HepG2 (cell line): ENCODE data around the gene RRBP1. TPM values are rescaled to one million over a fixed set of nuclear protein-coding genes. Genes with fewer than 3 reads are reported as not detected.

ENCODE experiments used
- ATAC-seq: fragments of 200-7000 bp; cut with Tn5 transposase; 3 replicates; pipeline ENCODE4 v1.9.1; 2020; ENCODE audit warnings: mild to moderate bottlenecking, moderate library complexity
- BruUV-seq: library from RNA; stranded (reverse); fragments of 400-500 nt; replicated peaks from 2 replicates; lab custom pipeline; 2021; lab: Mats Ljungman, UMichigan
- CTCF ChIA-PET: fragments of 300-600 bp; formaldehyde crosslinking; extraction: SDS; loops from one replicate; lab custom pipeline; 2021; ENCODE audit warnings: low total read pairs, inconsistent platforms, low intra/inter-chr PET ratio; lab: Yijun Ruan, JAX
- POLR2A ChIA-PET: fragments of 350-600 bp; sonication (Branson Sonifier 250); formaldehyde crosslinking; loops from one replicate; lab custom pipeline; 2020; ENCODE audit warnings: antibody characterized with exemption, inconsistent platforms; lab: Yijun Ruan, JAX
- DNase-seq: peaks from one replicate; pipeline ENCODE4 v3.0.0-alpha.2; 2015; ENCODE audit warnings: low spot score
- FAIRE-seq: peaks from 3 replicates; lab custom pipeline; 2011; peaks lifted over from hg19 to GRCh38; lab: Jason Lieb, UNC
- H2AFZ ChIP-seq: one replicate; pipeline ENCODE4 v1.6.1; 2011; ENCODE audit warnings: low read length, inconsistent platforms
- H3K27ac ChIP-seq: fragments of 300-600 bp; 3 replicates; pipeline ENCODE4 v1.8.0; 2011; ENCODE audit warnings: mixed run types, mild to moderate bottlenecking, mixed read lengths, low read length, inconsistent platforms; ENCODE audit not compliant: insufficient read depth; ENCODE audit errors: extremely low read length
- H3K27me3 ChIP-seq, 2 experiments: fragments of 200-600 bp in 1 of 2; 2 replicates in 1 of 2; 3 replicates in 1 of 2; pipeline versions ENCODE4 v1.6.0 to v1.8.0; 2011; ENCODE audit warnings: low read length in 2 of 2, mild to moderate bottlenecking in 2 of 2, moderate library complexity in 2 of 2, inconsistent platforms in 1 of 2; ENCODE audit not compliant: insufficient read depth in 2 of 2, control insufficient read depth in 1 of 2
- H3K36me3 ChIP-seq, 2 experiments: fragments of 200-600 bp in 1 of 2; replicated peaks in 1 of 2; 2 replicates in 1 of 2; 3 replicates in 1 of 2; pipeline versions ENCODE4 v1.5.1 to v1.8.0; 2011; ENCODE audit warnings: low read length in 2 of 2, inconsistent platforms in 1 of 2; ENCODE audit not compliant: insufficient read depth in 2 of 2, control insufficient read depth in 1 of 2
- H3K4me1 ChIP-seq: 2 replicates; pipeline ENCODE4 v1.5.1; 2012; ENCODE audit warnings: low read length, inconsistent platforms; ENCODE audit not compliant: insufficient read depth
- H3K4me2 ChIP-seq: 2 replicates; pipeline ENCODE4 v1.6.0; 2011; ENCODE audit warnings: low read depth, low read length, inconsistent platforms
- H3K4me3 ChIP-seq, 3 experiments: fragments of 200-600 bp in 1 of 3; sonication (generic), shearing (Covaris generic) in 1 of 3; replicated peaks in 1 of 3; 2 replicates each; pipeline ENCODE4 v1.5.1; 2011 to 2016; ENCODE audit warnings: low read length in 3 of 3, inconsistent platforms in 2 of 3, low read depth in 2 of 3, mild to moderate bottlenecking in 2 of 3, control low read depth in 1 of 3, mixed read lengths in 1 of 3; ENCODE audit not compliant: insufficient read depth in 1 of 3
- H3K79me2 ChIP-seq: one replicate; pipeline ENCODE4 v1.6.1; 2011; ENCODE audit warnings: low read length, inconsistent platforms; ENCODE audit not compliant: insufficient read depth
- H3K9ac ChIP-seq: 2 replicates; pipeline ENCODE4 v1.6.0; 2011; ENCODE audit warnings: mild to moderate bottlenecking, low read depth, low read length, inconsistent platforms; ENCODE audit not compliant: insufficient read depth
- H3K9me3 ChIP-seq: 2 replicates; pipeline ENCODE4 v1.5.1; 2012; ENCODE audit warnings: mild to moderate bottlenecking, low read length
- H4K20me1 ChIP-seq: 2 replicates; pipeline ENCODE4 v1.6.0; 2011; ENCODE audit warnings: inconsistent platforms, mild to moderate bottlenecking, low read length, moderate library complexity; ENCODE audit not compliant: insufficient read depth
- ATF7 ChIP-seq, 2 experiments: fragments of 450-650 bp in 1 of 2; sonication (generic) in 1 of 2; formaldehyde crosslinking in 1 of 2; IDR thresholded peaks; 2 replicates each; pipeline versions ENCODE4 v1.4.0 to v1.6.1; 2016 to 2020; ENCODE audit warnings: antibody characterized with exemption in 1 of 2, mild to moderate bottlenecking in 1 of 2, missing genetic modification reagents in 1 of 2
- ONECUT2 ChIP-seq: sonication (generic); formaldehyde crosslinking; IDR thresholded peaks from 2 replicates; pipeline ENCODE4 v1.4.0; 2020; ENCODE audit warnings: missing genetic modification reagents
- PHF21A ChIP-seq: sonication (generic); formaldehyde crosslinking; IDR thresholded peaks from 2 replicates; pipeline ENCODE4 v1.5.0; 2020; ENCODE audit warnings: mild to moderate bottlenecking, missing genetic modification reagents
- PRMT3 ChIP-seq: sonication (generic); formaldehyde crosslinking; IDR thresholded peaks from 2 replicates; pipeline ENCODE4 v1.8.1; 2022; ENCODE audit warnings: low read depth, mild to moderate bottlenecking, moderate library complexity, missing genetic modification reagents, borderline replicate concordance
- SRSF1 ChIP-seq: fragments of 200-400 bp; formaldehyde crosslinking; optimal IDR thresholded peaks from 2 replicates; pipeline ENCODE3; 2017; ENCODE audit warnings: mild to moderate bottlenecking, low read depth, low read length, moderate library complexity
- TARDBP ChIP-seq: sonication (generic); formaldehyde crosslinking; IDR thresholded peaks from 2 replicates; pipeline ENCODE4 v1.8.0; 2022; ENCODE audit warnings: mild to moderate bottlenecking, missing genetic modification reagents
- ZNF235 ChIP-seq: sonication (generic); formaldehyde crosslinking; IDR thresholded peaks from 2 replicates; pipeline ENCODE4 v1.8.1; 2023; ENCODE audit warnings: mild to moderate bottlenecking, missing genetic modification reagents, borderline replicate concordance
- ZNF251 ChIP-seq: sonication (generic); formaldehyde crosslinking; IDR thresholded peaks from 2 replicates; pipeline ENCODE4 v1.9.0; 2021; ENCODE audit warnings: mild to moderate bottlenecking, missing genetic modification reagents
- ZNF274 ChIP-seq: sonication (generic); formaldehyde crosslinking; IDR thresholded peaks from 2 replicates; pipeline ENCODE4 v1.5.1; 2020; ENCODE audit warnings: mild to moderate bottlenecking, missing genetic modification reagents
- ZNF350 ChIP-seq: sonication (generic); formaldehyde crosslinking; IDR thresholded peaks from 2 replicates; pipeline ENCODE4 v1.4.0; 2020; ENCODE audit warnings: mild to moderate bottlenecking, low read depth, missing genetic modification reagents, borderline replicate concordance
- ZZZ3 ChIP-seq: sonication (generic); formaldehyde crosslinking; IDR thresholded peaks from 2 replicates; pipeline ENCODE4 v1.4.0; 2020; ENCODE audit warnings: missing genetic modification reagents, mild to moderate bottlenecking, borderline replicate concordance
- WGBS: methylation state at CpG from one replicate; pipeline ENCODE4 v1.1.6; 2017; ENCODE audit warnings: low lambda C conversion rate; 5-methylcytosine and 5-hydroxymethylcytosine counted together
- in situ Hi-C: cut with HindIII; loops from 2 replicates; pipeline ENCODE4 v1.10.0; 2017; ENCODE audit warnings: low pct_unique_long_range_greater_than_20kb; ENCODE audit not compliant: extremely low pct_ligation_motif_present
- intact Hi-C: fragments of 100-400 bp; cut with micrococcal nuclease; formaldehyde crosslinking; loops from one replicate; pipeline ENCODE4 v1.10.0; 2022; ENCODE audit not compliant: unreplicated experiment
- polyA plus RNA-seq, 8 experiments: library from polyadenylated mRNA; depleted of rRNA in 3 of 8; stranded (reverse) in 7 of 8; unstranded in 1 of 8; fragments of >200 nt; fragmentation: Illumina TruSeq in 4 of 8; extraction: Trizol in 4 of 8; gene quantifications; 2 replicates each; pipeline versions ENCODE4 v1.2.1 to v1.2.3, GENCODE V29; 2011 to 2016; ENCODE audit warnings: low read depth in 4 of 8, missing spikeins in 1 of 8, mixed read lengths in 1 of 8; ENCODE audit not compliant: insufficient read depth in 1 of 8
- total RNA-seq, 5 experiments: library from RNA; depleted of rRNA; stranded (reverse); fragments of >200 nt; fragmentation: Illumina TruSeq; extraction: Trizol; gene quantifications; 2 replicates each; pipeline ENCODE4 v1.2.3, GENCODE V29; 2016; ENCODE audit warnings: low read depth in 1 of 5
- TF ChIP-seq, protein P1 (sequence below): sonication (generic); formaldehyde crosslinking; IDR thresholded peaks from 2 replicates; pipeline ENCODE4 v1.5.0; 2020; ENCODE audit warnings: mild to moderate bottlenecking, missing genetic modification reagents
- TF ChIP-seq, protein P2 (sequence below): sonication (generic); formaldehyde crosslinking; IDR thresholded peaks from 2 replicates; pipeline ENCODE4 v1.8.0; 2022; ENCODE audit warnings: mild to moderate bottlenecking, missing genetic modification reagents, moderate library complexity
- TF ChIP-seq, protein P3 (sequence below): sonication (generic); formaldehyde crosslinking; IDR thresholded peaks from 2 replicates; pipeline ENCODE4 v1.4.0; 2020; ENCODE audit warnings: low read depth, mild to moderate bottlenecking, missing genetic modification reagents
- TF ChIP-seq, protein P4 (sequence below): sonication (generic); formaldehyde crosslinking; IDR thresholded peaks from 2 replicates; pipeline ENCODE4 v1.4.0; 2020; ENCODE audit warnings: mild to moderate bottlenecking, missing genetic modification reagents, borderline replicate concordance

The RRBP1 gene
- total and polyA plus RNA-seq, 2 of the 13 experiments (the other 11 are each of a cell fraction or from before 2014, with no cell fraction given) = 150 to 222 TPM

DNA sequence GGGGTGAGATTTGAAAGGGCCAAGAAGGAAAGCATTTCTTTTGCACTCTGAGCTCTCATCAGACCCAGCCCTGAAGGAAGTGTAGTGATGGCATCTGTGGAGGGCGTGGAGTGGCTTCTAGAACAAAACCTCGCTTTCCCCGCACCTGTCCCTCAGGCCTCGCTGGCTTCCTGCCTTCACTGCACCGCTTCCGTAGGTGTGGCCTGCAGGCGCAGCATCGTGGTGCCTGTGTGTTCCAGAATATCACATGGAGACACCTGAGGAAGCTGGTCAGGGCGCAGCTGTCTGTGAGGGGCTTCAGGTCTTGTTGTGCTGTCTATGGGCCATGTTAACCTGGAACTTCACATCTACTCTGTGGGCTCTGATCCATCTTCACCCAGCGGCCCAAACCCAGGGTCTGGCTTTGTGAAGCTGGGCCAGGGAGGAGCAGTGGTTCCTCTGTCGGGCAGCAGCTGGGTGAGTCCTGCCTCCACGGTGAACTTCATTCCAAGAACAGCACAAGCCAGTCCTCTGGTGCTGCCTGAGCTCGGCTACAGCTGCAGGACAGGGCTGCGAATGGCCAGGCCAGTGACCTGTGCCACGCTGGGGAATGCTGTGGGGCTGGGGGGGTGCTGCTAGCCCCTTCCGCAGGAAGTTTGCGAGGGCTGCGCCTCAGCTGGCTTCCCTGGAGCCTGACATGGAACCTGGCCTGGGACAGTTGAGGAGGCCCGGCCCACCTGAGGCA is 71.3 kb downstream of the RRBP1 start:
- H4K20me1 ChIP-seq = peaks cover 12% of the 10 kb centered on the region; the same call in 1 of the 2 replicates
- intact Hi-C loops = no loop called here
- ATAC-seq (peak; percentile 2), DNase-seq (no peak), FAIRE-seq (no peak)
- POLR2A ChIA-PET = interaction anchor here (1.2 kb wide), 2 partner anchors 41 to 72 kb away, joined by 3 read pairs; partner anchors contain the start of genes DSTN and RRBP1
- no peaks in the 10 kb centered on the region for H3K27me3 ChIP-seq
- H2AFZ ChIP-seq = no peak overlapping the region
- H3K9me3 ChIP-seq = no peaks in the 10 kb centered on the region
- 93% methylated on average over 18 of the region's 19 CpGs for WGBS
- no peaks in the 10 kb centered on the region for H3K79me2 ChIP-seq
- H3K27ac ChIP-seq = no peak overlapping the region
- in situ Hi-C loops = loop anchor here (5.0 kb wide), 1 partner anchor 73 kb away; no protein-coding TSS in a partner anchor
- peaks cover 11 to 21% of the 10 kb centered on the region in 2 experiments; a peak in 3 of 5 replicates for H3K36me3 ChIP-seq
- no peak overlapping the region for H3K9ac ChIP-seq
- no peak overlapping the region for H3K4me2 ChIP-seq
- CTCF ChIA-PET = interaction anchor here (0.9 to 1.3 kb wide), 2 partner anchors 106 to 328 kb away, joined by 3 to 7 read pairs; no protein-coding TSS in a partner anchor
- peaks cover 28% of the 10 kb centered on the region for H3K4me1 ChIP-seq
- no TSS peak for BruUV-seq
- H3K4me3 ChIP-seq = no peak overlapping the region
- TF ChIP-seq SRSF1 (peak; percentile 22), TARDBP (CRISPR knock-in tag) (no peak), ZNF274 (CRISPR knock-in tag) (peak; percentile 50; the same call in 1 of the 2 replicates), ATF7 (IDR thresholded peaks at IDR 0.05) (no peak), ATF7 (CRISPR knock-in tag; IDR thresholded peaks at IDR 0.05) (peak; percentile 65; the same call in 1 of the 2 replicates), PRMT3 (CRISPR knock-in tag) (0 out of 2 replicates have a peak, but pooled peaks have one; percentile 25), ZNF350 (CRISPR knock-in tag) (0 out of 2 replicates have a peak, but pooled peaks have one; percentile 9), ZNF251 (CRISPR knock-in tag) (0 out of 2 replicates have a peak, but pooled peaks have one; percentile 20), ZZZ3 (CRISPR knock-in tag) (0 out of 2 replicates have a peak, but pooled peaks have one; percentile 32), ZNF235 (no peak), PHF21A (CRISPR knock-in tag) (no peak), ONECUT2 (CRISPR knock-in tag) (no peak)
- TF ChIP-seq, protein P1, sequence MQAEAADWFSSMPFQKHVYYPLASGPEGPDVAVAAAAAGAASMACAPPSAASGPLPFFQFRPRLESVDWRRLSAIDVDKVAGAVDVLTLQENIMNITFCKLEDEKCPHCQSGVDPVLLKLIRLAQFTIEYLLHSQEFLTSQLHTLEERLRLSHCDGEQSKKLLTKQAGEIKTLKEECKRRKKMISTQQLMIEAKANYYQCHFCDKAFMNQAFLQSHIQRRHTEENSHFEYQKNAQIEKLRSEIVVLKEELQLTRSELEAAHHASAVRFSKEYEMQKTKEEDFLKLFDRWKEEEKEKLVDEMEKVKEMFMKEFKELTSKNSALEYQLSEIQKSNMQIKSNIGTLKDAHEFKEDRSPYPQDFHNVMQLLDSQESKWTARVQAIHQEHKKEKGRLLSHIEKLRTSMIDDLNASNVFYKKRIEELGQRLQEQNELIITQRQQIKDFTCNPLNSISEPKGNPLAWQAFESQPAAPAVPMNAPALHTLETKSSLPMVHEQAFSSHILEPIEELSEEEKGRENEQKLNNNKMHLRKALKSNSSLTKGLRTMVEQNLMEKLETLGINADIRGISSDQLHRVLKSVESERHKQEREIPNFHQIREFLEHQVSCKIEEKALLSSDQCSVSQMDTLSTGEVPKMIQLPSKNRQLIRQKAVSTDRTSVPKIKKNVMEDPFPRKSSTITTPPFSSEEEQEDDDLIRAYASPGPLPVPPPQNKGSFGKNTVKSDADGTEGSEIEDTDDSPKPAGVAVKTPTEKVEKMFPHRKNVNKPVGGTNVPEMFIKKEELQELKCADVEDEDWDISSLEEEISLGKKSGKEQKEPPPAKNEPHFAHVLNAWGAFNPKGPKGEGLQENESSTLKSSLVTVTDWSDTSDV = 0 out of 2 replicates have a peak, but pooled peaks have one; percentile 52
- TF ChIP-seq, protein P2, sequence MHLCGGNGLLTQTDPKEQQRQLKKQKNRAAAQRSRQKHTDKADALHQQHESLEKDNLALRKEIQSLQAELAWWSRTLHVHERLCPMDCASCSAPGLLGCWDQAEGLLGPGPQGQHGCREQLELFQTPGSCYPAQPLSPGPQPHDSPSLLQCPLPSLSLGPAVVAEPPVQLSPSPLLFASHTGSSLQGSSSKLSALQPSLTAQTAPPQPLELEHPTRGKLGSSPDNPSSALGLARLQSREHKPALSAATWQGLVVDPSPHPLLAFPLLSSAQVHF = 0 out of 2 replicates have a peak, but pooled peaks have one; percentile 50
- TF ChIP-seq, protein P3, sequence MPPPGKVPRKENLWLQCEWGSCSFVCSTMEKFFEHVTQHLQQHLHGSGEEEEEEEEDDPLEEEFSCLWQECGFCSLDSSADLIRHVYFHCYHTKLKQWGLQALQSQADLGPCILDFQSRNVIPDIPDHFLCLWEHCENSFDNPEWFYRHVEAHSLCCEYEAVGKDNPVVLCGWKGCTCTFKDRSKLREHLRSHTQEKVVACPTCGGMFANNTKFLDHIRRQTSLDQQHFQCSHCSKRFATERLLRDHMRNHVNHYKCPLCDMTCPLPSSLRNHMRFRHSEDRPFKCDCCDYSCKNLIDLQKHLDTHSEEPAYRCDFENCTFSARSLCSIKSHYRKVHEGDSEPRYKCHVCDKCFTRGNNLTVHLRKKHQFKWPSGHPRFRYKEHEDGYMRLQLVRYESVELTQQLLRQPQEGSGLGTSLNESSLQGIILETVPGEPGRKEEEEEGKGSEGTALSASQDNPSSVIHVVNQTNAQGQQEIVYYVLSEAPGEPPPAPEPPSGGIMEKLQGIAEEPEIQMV (CRISPR knock-in tag) = 0 out of 2 replicates have a peak, but pooled peaks have one; percentile 40
- TF ChIP-seq, protein P4, sequence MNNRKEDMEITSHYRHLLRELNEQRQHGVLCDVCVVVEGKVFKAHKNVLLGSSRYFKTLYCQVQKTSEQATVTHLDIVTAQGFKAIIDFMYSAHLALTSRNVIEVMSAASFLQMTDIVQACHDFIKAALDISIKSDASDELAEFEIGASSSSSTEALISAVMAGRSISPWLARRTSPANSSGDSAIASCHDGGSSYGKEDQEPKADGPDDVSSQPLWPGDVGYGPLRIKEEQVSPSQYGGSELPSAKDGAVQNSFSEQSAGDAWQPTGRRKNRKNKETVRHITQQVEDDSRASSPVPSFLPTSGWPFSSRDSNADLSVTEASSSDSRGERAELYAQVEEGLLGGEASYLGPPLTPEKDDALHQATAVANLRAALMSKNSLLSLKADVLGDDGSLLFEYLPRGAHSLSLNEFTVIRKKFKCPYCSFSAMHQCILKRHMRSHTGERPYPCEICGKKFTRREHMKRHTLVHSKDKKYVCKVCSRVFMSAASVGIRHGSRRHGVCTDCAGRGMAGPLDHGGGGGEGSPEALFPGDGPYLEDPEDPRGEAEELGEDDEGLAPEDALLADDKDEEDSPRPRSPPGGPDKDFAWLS = 0 out of 2 replicates have a peak, but pooled peaks have one; percentile 43
